ENCODE data around the gene HOXB6.

HOXB6 gene

DNA sequence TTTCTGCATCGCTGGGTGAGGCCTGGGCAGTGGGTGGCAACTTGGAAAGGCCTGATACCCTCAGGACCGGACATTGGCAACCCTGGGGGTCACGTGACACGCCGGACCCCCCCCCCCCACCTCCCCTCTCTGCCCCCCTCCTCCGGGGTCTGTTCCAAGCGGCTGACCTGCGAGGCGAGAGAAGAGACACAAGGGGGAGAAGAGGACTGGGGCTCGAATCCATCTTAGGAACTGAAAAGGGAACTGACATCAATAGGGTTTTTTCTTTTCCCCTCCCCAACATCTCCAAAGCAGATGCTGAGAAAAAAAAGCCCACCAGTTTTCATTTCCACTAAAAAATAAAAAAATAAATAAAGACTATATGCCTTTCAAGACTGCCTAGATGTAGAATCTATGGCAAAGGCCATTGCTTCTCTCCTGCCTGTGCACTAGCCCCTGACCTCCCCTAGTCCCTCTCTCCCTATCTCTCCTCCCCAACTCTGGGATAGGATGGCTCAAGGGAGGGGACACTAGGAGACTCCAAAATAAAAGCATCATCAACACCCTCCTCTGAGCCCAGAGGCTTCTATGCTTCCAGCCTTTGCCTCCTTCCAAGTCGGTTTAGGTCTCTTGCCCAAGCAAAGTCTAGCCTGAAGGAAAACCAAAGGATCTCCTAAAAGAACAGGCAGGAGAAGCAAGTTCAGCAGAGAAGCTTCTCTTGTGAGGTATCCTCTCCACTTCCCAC is 52.2 kb downstream of the HOXB6 start:
- DNase-seq (ENCODE audit: low spot score), result no peak

DNA sequence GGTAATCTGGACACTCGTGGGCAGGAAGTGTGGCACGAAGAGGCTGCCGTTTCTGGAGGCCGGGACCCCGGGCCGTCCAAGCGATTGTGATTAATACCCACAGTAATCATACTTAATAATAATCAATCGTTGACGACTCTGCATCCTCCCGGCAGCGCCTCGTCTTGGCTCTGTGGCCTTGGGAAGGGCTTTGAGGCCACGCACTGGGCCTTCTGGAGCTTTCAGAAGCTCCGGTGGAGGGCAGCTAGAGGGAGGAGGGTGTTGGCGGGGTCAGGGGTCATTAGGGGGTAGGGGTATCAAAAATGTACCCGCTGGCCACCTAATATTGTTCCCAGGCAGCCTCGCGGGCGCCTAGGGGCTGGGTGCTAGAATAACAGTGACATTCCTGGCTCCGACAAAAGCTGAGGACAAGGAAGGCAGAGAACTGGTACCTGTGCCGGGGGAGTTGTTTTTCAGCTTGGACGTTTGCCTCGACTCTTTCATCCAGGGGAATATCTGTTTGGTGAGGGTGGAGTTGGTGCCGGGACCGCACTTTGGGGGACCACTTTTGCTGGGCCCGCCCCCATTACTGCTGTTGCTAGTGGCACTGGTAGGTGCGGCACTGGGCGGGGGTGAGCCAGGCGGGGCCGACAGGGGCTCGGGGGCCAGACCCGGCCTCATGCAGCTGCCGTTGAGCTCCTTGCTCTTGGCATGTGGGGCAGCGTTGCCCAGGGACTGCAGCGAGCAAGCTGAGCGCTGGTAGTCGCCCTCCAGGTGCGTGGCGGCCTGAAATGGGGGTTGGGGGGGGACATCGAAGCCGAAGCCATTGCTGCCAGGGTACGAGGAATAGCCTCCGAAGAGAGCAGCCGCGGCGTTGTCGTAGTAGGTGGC is 53.0 kb downstream of the HOXB6 start:
- no peak for DNase-seq (ENCODE audit: low spot score)

DNA sequence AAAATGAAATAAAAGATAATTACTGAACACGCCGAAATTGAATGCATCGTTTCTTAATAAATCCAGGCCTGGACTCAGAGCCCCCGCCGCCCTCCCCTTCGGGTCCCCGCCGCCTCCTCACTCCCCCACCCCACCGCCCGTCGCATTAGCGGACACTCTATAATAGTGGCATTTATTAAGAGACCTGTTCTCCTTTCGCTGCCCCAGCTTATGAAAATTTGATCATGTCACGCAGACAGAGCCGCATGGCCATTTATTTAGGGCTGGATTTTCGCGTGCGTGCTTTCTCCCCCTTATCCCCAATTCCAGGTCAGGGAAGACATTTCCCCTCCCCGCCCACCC is 53.6 kb downstream of the HOXB6 start:
- no peak for DNase-seq (ENCODE audit: low spot score)

DNA sequence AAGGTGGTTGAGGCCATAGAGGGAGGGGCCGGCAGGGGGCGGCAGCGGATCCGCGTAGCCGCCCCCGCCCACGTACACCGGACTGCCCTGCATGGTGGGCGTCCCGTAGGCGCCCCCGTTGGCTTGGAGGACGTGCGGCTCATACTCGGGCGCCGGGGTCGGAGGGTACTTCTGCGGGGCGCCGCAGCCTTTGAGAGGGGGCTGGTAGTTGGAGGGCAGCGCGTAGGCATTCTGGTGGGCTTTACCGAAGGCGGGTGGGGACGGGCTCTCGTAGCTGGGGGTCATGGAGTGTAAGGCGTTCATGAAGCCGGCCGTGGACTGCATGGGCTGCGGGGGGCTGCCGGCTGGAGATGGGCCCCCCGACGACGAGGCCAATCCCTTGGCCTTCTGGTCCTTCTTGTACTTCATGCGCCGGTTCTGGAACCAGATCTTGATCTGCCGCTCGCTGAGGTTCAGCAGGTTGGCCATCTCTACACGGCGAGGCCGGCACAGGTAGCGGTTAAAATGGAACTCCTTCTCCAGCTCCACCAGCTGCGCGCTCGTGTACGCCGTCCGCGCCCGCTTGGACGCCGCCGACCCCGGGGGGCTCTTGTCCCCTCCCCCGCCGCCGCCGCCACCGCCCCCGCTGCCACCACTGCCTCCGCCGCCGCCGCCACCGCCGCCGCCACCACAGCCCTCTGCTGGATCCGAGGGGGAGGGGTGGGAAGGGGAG is 54.1 kb downstream of the HOXB6 start:
- no peak for DNase-seq (ENCODE audit: low spot score)

DNA sequence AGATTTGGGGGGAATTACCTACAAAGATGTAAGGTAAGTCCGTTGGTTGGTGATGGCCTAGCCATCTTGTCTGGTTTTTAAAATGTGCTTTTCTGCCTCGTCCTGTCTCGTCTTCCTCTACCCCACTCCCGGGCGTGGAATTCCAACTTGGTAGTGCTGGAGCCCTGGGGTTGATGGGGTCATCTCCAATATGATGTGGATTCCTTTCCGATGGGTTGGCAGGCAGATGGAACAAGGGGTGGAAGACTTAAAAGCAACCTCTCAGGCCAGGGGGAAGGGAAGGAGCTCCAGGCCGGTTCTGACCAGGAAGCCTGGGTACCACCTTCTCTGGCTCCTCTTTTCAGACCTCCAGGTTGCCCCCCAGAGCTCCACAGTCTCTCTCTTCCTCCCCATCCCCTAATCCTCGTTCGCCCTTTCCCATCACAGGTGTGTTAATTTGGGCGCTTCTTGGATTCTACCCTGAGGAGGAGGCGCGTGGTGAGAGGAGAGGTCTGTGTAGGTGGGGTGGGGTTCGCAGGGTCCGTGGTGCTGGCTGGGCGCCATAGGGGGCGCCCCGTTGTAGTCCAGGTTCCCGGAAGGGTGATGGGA is 54.8 kb downstream of the HOXB6 start:
- DNase-seq (ENCODE audit: low spot score), result no peak

DNA sequence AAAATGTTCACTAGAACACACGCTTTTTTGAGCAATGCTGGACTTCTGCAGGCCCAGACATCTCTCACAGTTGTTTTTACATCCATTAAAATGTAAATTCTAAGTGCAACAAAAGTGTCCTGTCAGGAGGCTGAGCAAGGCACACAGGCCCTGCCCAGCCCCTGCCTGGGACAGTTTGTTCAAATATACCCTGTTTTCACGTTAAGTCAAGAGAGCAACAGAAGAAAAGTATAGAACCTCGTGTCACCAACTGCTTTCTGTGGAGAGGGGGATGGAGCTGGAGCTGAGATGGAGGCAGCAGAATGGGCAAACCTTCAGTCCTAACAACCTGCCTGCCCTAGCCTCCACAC is 55.5 kb downstream of the HOXB6 start:
- no peak for DNase-seq (ENCODE audit: low spot score)

DNA sequence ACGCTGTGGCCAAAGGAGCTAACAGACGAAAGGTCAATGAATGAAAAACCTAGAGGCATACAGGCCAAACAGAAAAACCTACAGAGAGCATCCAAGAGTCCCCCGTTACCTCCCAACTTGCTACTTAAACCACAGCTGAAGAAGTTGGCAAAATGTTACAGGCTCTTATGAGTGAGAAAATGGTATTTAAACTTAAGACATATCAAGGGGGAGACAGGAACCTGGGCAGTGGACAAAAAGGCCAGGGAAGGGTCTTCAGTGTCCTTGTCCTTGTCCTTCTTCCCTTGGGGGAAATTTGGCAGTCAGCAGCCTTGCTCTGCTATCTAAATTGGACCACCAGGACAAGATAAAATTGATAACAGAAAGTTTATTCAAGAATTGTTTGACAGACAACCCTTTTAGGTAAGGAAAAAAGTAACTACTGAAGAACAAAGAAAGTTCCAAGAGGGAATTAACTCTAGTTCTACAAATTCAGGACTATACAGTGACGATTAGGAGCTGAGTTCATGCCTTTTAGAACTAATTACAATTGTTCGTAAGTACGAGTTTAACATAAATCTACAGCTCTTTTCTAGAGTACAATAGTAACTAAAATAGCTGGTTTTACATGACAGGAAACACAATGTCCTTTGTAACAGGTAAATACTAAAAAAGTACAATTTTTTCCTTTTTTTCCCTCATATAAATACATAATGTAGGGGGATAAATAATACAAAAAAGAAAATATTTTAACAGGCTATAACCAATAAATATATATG is 56.1 kb downstream of the HOXB6 start:
- DNase-seq (ENCODE audit: low spot score), result no peak

DNA sequence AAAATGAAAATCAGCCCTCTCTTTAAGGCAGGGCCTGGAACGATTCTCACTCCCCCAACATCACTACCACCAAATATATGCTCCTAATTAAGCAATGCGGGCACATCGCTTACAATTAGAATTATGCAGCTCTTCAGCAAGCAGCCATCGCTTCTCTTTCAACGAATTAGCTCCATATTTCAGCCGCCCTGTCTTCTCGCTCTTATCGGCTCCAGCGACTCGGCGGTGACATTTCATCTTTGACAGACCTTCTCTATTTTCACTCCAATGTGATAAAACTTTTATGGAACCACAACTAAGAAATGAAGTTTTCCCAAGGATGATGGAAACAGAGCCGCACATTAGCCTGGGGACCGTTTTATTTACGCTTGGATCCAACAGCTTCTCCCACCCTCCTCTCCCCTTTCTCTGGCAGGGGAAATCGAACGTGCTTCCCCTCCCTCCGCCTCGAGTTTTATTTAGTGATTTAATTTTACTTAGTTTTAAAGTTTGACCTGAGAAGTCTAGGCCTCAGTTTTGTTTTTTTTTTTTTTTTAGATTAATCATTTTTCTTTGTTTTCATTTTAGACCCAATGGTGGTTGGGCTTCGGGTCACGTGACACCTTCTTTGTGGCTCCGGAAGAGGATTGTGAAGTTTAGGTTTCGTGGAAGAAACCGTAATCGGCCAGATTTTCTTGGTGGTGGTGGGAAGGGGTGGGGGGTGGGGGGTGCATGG is 56.8 kb downstream of the HOXB6 start:
- no peak for DNase-seq (ENCODE audit: low spot score)

DNA sequence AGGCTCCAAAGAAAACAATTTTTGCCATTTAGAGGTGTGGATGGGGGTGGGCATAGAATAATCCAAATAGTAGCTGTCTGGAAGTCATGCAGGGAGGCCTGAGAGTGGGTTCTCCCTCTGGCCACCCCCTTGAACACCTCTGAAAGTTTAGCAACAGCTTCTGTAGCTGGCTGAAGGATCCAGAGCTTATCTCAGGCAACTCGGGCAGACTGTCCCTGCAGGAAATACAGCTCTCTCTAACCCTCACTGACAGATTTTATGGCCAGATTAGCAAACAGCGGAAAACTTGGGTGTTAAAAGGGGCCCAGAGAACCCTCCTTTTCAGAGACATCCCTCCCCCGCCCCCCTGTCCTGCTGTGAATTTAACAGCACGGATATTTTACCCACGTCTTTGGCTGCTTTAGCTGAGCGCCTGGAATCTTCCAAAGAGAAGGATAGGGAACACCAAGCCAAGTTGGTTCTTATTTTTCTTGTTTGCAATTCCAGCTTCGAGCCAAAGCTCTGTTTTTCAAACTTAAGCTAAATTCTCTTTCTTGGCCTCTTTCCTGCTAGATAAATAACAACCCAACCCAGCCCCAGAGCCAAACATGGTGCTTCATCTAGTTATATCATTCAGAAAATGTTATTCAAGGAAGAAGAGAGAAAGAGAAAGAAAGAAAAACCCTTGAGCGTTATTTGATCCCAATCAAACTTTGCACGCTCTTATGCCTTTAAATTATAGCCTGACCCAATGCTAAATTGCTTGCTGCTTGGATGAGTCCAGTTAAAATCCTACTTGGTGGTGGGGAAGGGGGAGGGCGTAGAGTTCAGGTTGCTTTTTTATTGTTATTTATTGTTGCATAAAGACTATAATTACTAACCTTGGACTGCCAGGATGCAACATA is 57.6 kb downstream of the HOXB6 start:
- no peak for DNase-seq (ENCODE audit: low spot score)

DNA sequence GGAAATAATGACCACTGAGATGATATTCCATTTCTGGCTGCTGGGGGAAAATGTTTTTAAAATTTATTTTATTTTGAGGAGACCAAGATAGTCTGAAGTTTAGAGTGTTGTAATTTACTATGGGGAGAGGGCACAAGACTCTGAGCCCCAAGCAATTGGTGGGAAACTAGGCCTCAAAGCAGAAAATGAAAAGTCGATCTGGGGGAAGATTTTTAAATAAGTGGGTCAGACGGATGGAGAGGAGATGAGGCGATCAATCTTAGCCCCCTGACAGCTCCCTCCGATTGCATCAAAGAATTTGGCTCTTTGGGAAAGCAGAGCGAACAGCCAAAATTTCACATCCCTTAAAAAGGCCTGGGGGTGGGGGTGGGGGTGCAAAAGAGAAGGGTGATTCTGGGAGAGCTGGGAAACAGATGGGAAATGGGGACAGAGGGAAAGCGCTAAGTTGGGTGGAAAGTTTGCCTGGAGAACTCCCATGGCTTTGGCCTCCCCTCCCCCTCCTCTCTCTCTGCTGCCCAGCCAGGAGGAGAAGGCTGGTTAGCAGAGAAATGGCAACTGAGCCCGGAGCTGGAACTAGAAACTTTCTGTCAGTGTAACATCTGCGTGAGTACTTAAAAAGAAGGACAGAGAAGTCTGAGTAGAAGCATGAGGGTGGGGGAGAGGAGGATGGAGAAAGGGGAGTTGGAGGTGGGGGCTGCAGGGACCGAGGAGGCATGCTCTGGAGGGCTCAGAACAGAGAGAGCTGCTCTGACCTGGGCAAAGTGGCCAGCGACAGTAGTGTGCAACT is 58.5 kb downstream of the HOXB6 start:
- DNase-seq (ENCODE audit: low spot score), result no peak
